HUES48 (cell line): ENCODE data around the gene CCDC74A.
A peak's percentile ranks its signal among the peaks of the same experiment; 100 is the strongest.
"Not testable (repeated sequence)": the region's sequence is repeated elsewhere in the genome, so short reads cannot be mapped to it uniquely, and the experiment has no call there.

ENCODE experiments used
- H3K27ac ChIP-seq: one replicate; pipeline ENCODE4 v1.7.0; 2013; ENCODE audit warnings: low read depth, low read length, inconsistent platforms
- H3K27me3 ChIP-seq: 2 replicates; pipeline ENCODE4 v1.6.1; 2013; ENCODE audit warnings: mild to moderate bottlenecking, low read length; ENCODE audit not compliant: control insufficient read depth, insufficient read depth
- H3K36me3 ChIP-seq: 2 replicates; pipeline ENCODE4 v1.6.1; 2013; ENCODE audit warnings: low read length; ENCODE audit not compliant: control insufficient read depth, insufficient read depth
- H3K4me1 ChIP-seq: 2 replicates; pipeline ENCODE4 v1.6.1; 2013; ENCODE audit warnings: mild to moderate bottlenecking, low read length; ENCODE audit not compliant: control insufficient read depth, insufficient read depth
- H3K4me3 ChIP-seq: 2 replicates; pipeline ENCODE4 v1.5.1; 2013; ENCODE audit warnings: mild to moderate bottlenecking, low read depth, low read length
- H3K9ac ChIP-seq: 2 replicates; pipeline ENCODE4 v1.6.1; 2013; ENCODE audit warnings: mild to moderate bottlenecking, low read depth, low read length, moderate library complexity
- H3K9me3 ChIP-seq: 2 replicates; pipeline ENCODE4 v1.6.1; 2013; ENCODE audit warnings: low read length; ENCODE audit not compliant: control insufficient read depth, insufficient read depth

The CCDC74A gene

DNA sequence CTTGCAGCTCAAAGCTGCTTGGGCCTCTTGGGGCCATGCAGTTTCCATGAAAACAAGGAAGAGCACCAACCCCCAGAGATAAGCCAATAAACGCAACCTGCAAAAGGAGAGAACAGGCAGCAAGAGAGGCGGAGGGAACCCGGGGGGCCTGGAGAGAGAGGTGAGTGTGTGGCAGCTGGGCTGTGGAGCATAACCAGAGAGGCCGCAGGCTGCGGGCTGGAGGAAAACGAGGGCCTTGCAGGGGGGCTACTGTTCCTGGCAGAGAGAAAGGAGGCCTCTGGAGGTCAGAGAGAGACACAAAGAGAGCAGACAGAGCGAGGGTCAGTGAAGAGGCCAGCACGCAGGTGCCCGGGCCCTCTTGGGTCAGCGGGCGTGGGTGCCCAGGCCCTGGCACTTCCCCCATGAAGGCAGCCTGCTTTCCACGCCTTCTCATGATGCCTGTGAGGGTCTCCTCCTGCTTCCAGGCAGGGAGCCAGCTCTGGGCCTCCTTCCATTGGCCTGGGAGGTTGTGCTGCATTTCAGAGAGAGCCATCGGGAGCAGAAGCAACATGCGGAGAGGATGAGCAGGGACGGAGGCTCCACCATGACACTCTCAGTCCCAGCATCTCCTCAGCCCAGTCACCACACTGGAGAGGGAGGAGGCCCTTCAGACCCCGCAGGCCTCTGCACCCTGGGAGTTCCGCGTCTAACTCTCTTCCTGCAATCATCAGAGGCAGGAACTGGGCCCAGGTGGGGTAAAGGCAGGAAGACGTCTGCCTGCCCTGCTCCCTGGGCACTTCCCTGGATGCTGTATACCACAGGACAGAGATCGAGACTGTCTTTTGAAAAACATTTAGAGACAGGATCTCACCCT lies 36.8 kb upstream of the CCDC74A start:
- Histone ChIP-seq H3K27ac (peak overlapping the region; percentile 35), H3K4me3 (peak overlapping the region; percentile 60), H3K36me3 (peaks cover 14% of the 10 kb centered on the region)
- H3K27me3 ChIP-seq, H3K4me1 ChIP-seq, H3K9ac ChIP-seq, H3K9me3 ChIP-seq: not testable (repeated sequence)

DNA sequence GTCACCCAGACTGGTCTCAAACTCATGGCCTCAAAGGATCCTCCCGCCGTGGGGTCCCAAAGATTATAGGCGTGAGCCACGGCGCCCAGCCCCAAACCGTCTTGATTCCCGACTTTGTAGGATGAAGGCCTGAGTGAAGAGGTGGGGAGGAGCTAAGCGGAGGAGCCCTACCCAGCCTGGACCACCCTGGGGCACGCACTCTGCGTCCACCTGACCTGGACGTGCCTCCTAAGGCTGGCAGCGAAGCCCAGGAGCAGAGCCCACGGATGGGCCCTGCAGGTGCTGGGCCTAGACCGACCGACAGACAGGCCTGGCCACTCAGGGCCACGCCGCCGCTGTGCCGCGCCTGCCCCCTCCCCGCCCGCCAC lies 36.2 kb upstream of the CCDC74A start:
- not testable (repeated sequence) for H3K27me3 ChIP-seq, H3K9me3 ChIP-seq, H3K9ac ChIP-seq, H3K4me1 ChIP-seq, H3K27ac ChIP-seq
- H3K4me3 ChIP-seq: peak overlapping the region; percentile 60
- H3K36me3 ChIP-seq: peaks cover 14% of the 10 kb centered on the region

DNA sequence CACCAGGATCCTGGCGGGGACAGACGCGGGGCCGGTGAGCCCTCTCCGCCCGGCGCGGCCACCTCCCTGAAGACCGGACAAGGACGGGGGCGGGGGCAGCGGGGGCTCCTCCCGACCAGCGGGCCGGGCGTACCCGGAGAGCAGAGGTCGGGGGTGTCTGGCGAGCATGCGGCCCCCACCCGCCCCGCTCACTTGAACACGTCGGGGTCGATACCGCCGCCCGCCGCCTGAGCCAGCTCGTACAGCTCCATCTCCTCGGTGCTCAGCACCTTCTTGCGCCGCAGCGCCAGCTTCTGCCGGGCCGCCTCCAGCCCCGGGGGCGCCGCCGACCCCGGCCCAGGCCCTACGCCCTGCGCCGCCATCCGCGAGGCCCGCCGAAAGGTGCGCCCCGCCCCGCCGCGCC lies 35.7 kb upstream of the CCDC74A start, which contains the start of gene MZT2A:
Gene MZT2A, minus strand, starts transcription at position 383 of the 403 bp plus-strand sequence. Its CDS starts 21 bp downstream, at position 362.
- H3K36me3 ChIP-seq: peaks cover 14% of the 10 kb centered on the region
- peak within 1 kb of the TSS; percentile 96 for H3K27ac ChIP-seq
- H3K4me1 ChIP-seq: not testable (repeated sequence)

DNA sequence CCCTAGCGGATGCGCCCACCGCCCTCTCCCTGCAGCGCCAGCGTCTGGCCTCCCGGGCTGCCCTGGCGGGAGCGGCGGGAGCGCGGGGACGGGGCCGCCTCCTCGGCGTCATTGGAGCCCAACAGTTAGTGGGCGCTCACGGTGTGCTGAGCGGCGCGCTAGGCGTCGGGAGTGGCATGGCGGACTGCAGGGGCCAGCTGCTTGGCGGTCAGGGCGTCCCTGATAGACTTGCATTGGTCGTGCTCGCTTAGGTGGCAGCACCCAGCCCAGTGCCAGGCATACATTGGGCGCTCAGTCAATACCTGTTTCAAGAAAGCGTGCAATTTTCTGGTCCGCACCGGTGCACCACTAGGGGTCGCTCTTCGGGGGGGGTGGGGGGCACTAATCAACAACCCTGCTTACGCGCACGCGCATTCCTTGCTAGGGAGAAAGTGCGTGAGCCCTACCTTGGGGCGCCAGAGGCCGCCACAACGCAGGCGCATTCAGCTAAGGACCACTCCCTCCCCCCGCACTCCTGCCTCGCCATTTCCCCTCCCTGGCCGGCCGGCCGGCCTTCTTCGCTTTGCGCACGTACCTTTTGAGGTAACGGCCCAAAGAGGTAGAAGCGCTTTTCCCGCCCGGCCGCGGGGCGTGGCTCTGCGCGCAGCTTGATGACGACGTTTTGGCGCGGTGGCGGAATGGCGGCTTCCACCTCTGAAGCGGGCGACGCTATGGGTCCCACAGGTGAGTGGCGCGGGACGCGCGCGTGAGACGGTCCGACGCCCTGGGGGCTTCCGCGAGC lies 35.1 kb upstream of the CCDC74A start:
- peak overlapping the region; percentile 88 for H3K4me3 ChIP-seq
- peak overlapping the region; percentile 92 for H3K9ac ChIP-seq
- peaks cover 14% of the 10 kb centered on the region for H3K36me3 ChIP-seq
- H3K9me3 ChIP-seq: no peaks in the 10 kb centered on the region
- peak overlapping the region; percentile 96 for H3K27ac ChIP-seq
- no peaks in the 10 kb centered on the region for H3K27me3 ChIP-seq
- peaks cover 4% of the 10 kb centered on the region; the same call in 1 of the 2 replicates for H3K4me1 ChIP-seq

More for the DNA sequence above, 35.7 kb upstream of the CCDC74A start, which contains the start of gene MZT2A:
- not testable (repeated sequence) for H3K9me3 ChIP-seq, H3K27me3 ChIP-seq
- Histone ChIP-seq H3K4me3 (peak within 1 kb of the TSS; percentile 88), H3K9ac (peak within 1 kb of the TSS; percentile 92)

DNA sequence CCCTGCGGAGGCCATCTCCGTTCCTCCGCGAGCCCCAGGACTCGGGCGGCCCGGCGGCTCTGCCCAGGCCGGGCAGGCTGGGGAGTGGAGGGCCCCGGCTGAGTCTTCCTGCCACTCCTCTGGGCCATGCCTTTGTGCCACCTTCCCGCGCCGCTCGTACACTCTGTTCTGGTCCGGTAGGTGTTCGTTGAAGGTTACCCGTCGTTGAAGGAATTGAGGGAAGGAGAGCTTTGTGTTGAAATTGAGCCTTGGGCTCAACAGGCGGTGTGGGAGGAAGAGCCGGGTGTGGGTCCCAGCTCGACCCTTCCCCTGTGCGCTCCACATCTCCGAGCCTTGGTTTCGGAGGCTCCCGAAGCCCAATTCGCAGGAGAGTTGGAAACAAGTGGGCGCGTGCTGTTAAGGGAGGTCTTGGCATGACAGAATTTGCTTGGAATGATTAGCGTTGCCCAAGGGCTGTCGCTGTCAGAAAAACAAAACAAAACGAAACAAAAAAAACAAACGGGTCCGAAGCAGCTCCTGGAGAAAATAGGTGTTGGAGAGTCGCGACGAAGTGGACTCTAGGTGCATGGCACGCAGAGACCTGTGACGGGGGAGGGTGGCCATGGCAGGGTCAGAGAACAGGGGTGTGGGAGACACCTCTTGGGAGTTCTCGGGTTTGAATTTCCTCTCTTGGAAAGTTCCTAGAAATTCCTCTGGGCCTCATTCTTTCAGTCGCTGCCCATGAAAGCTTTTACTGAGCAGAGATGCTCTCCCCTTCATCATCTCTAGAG lies 34.3 kb upstream of the CCDC74A start:
- H3K27ac ChIP-seq: peak overlapping the region; percentile 96
- H3K4me1 ChIP-seq: peaks cover 4% of the 10 kb centered on the region; the same call in 1 of the 2 replicates
- H3K9ac ChIP-seq: peak overlapping the region; percentile 92
- peaks cover 16% of the 10 kb centered on the region for H3K36me3 ChIP-seq
- no peaks in the 10 kb centered on the region for H3K9me3 ChIP-seq
- H3K27me3 ChIP-seq: no peaks in the 10 kb centered on the region
- H3K4me3 ChIP-seq: peak overlapping the region; percentile 88

DNA sequence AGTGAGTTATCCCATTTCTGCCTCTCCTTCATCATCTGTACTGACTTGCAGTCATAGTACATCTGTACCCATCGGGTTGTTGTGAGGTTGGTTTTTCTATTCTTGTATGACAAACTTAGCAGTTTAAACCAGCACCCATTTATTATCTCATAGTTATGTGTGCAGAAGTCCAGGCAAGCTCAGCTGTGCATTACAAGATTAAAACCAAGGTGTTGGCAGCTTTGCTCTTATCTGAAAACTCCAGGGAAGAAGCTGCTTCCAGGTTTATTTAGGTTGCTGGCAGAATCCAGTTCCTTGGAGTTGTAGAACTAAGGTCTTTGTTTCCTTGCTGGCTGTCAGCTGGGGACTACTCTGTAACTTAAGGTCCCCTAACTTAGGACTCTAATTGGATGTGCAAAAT lies 32.2 kb upstream of the CCDC74A start:
- peaks cover 26% of the 10 kb centered on the region for H3K36me3 ChIP-seq
- not testable (repeated sequence) for H3K9ac ChIP-seq, H3K4me3 ChIP-seq, H3K9me3 ChIP-seq, H3K27me3 ChIP-seq, H3K4me1 ChIP-seq, H3K27ac ChIP-seq

DNA sequence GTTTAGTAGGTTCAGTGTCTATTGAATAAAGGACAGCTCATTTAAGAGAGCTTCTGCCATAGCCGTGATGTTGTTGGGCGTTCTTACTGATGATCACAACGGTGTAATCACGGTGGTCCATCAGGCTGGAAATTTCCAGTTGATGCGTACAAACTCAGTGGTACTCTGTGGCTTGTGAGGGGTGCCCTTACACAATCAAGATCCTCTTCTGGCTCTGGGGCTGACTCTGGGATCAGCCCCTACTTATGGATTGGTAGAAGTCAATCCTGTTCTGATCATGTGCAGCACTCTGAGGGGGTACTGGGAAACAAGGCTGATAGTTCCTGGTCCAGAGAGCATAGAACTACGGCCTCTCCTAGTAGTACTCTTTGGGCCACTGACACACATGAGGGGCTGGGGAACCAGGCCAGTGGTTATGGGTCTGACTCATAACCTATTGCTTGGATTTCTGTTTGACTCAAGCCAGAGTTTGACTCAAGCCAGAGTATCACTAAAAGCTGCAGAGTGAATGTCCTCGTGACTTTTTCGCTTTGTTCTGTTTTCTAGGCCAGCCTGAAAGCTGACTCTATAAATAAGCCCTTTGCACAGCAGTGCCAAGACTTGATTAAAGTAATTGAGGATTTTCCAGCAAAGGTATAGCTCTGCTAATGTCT lies 29.2 kb upstream of the CCDC74A start:
- H3K36me3 ChIP-seq: peaks cover 54% of the 10 kb centered on the region
- H3K9me3 ChIP-seq, H3K4me1 ChIP-seq, H3K27ac ChIP-seq, H3K27me3 ChIP-seq, H3K4me3 ChIP-seq, H3K9ac ChIP-seq: not testable (repeated sequence)

DNA sequence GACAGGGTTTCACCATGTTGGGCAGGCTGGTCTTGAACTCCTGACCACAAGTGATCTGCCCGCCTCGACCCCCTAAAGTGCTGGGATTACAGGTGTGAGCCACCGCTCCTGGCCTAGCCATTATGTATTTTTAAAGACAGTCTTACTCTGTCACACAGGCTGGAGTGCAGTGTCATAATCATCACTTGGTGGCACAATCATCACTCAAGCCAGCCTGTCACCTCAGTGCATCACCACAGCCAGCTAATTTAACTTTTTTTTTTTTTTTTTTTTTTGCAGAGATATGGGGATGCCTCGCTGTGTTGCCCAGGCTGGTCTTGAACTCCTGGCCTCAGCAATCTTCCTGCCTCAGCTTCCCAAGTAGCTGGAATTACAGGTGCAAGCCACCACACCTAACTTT lies 24.1 kb upstream of the CCDC74A start:
- peaks cover 93% of the 10 kb centered on the region for H3K36me3 ChIP-seq
- H3K9ac ChIP-seq, H3K9me3 ChIP-seq, H3K4me1 ChIP-seq, H3K4me3 ChIP-seq, H3K27me3 ChIP-seq, H3K27ac ChIP-seq: not testable (repeated sequence)

DNA sequence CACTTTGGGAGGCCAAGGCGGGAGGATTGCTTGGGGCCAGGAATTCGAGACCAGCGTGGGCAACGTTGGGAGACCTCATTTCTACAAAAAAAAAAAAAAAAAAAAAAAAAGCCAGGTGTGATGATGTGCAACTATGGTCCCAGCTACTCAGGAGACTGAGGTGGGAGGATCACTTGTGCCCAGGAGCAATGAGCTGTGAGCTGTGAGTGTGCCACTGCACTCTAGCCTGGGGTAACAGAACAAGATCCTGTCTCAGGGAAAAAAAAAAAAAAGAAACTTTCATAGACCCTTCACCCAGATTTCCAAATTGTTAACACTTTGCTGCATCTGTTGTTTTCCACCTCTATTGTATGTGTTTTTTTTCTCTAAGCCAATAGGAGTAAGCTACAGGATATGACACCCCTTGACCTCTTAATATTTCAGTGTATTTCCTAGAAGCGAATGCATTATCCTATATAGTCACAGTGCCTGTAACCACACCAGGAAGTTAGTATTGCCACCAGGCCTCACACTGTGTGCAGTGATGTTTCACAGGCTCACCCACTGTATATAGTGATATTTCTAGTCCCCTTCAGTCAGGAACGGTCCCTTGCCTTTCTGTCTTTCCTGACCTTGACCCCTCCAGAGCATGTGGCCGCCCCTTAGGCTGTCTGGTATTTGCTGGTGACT lies 23.5 kb upstream of the CCDC74A start:
- not testable (repeated sequence) for H3K9me3 ChIP-seq, H3K27me3 ChIP-seq, H3K27ac ChIP-seq, H3K4me1 ChIP-seq, H3K9ac ChIP-seq, H3K4me3 ChIP-seq
- peaks cover 93% of the 10 kb centered on the region for H3K36me3 ChIP-seq

DNA sequence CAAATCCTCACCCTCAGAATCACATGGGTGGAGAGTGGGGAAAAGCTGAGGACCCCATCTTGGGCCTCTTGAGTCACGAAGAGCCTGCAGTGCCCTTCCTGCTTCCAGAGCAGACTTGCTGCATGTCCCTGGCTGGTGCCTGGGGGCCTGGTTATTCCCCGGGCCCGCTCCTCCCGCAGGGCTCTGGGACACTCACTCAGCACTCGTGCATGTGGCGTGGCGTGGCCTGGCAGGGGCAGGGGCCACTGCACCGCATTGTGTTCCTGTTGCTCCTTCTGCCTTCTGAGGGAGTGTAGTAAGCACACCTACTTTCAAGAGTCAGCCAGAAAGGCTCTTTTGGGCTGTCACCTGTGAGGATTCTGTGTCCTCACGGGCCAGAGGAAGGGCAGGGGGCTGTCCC lies 18.1 kb upstream of the CCDC74A start:
- Histone ChIP-seq H3K4me1 (no peaks in the 10 kb centered on the region), H3K4me3 (no peak overlapping the region), H3K36me3 (peaks cover 72% of the 10 kb centered on the region), H3K9ac (no peak overlapping the region), H3K27me3 (no peaks in the 10 kb centered on the region), H3K27ac (no peak overlapping the region), H3K9me3 (no peaks in the 10 kb centered on the region)
